HepG2 (cell line): ENCODE results near the gene PLK2. TPM values are rescaled to one million over a fixed set of nuclear protein-coding genes. Genes with fewer than 3 reads are reported as not detected.

ENCODE experiments used
- E2F1 ChIP-seq: sonication (generic); formaldehyde crosslinking; IDR thresholded peaks from 2 replicates; pipeline ENCODE4 v1.5.0; 2020; ENCODE audit warnings: missing genetic modification reagents
- FOXO1 ChIP-seq: sonication (generic); formaldehyde crosslinking; IDR thresholded peaks from 2 replicates; pipeline ENCODE4 v1.4.0; 2020; ENCODE audit warnings: missing genetic modification reagents
- GFI1 ChIP-seq: sonication (generic); formaldehyde crosslinking; IDR thresholded peaks from 2 replicates; pipeline ENCODE4 v1.5.0; 2020; ENCODE audit warnings: missing genetic modification reagents, mild to moderate bottlenecking, borderline replicate concordance
- JARID2 ChIP-seq: sonication (generic); formaldehyde crosslinking; IDR thresholded peaks from 2 replicates; pipeline ENCODE4 v1.8.1; 2023; ENCODE audit warnings: missing genetic modification reagents, inconsistent platforms; ENCODE audit not compliant: insufficient replicate concordance
- NR1H2 ChIP-seq: sonication (generic); formaldehyde crosslinking; IDR thresholded peaks from 2 replicates; pipeline ENCODE4 v1.8.1; 2022; ENCODE audit warnings: low read depth, missing genetic modification reagents, borderline replicate concordance
- TBX3 ChIP-seq: fragments of 450-650 bp; IDR thresholded peaks from 2 replicates; pipeline ENCODE4 v1.6.1; 2017; ENCODE audit warnings: antibody characterized with exemption, mild to moderate bottlenecking, inconsistent platforms, borderline replicate concordance
- TEAD3 ChIP-seq: optimal IDR thresholded peaks from 2 replicates; pipeline ENCODE3; 2016; ENCODE audit warnings: borderline replicate concordance
- ZBTB40 ChIP-seq, 2 experiments: fragments of 450-650 bp in 1 of 2; sonication (generic) in 1 of 2; formaldehyde crosslinking in 1 of 2; IDR thresholded peaks; 2 replicates each; pipeline versions ENCODE4 v1.6.1 to v1.8.0; 2016 to 2022; ENCODE audit warnings: antibody characterized with exemption in 1 of 2, mild to moderate bottlenecking in 1 of 2, missing genetic modification reagents in 1 of 2
- ZNF142 ChIP-seq: sonication (generic); formaldehyde crosslinking; IDR thresholded peaks from 2 replicates; pipeline ENCODE4 v1.4.0; 2020; ENCODE audit warnings: missing genetic modification reagents
- ZNF800 ChIP-seq: sonication (generic); formaldehyde crosslinking; IDR thresholded peaks from 2 replicates; pipeline ENCODE4 v1.4.0; 2020; ENCODE audit warnings: missing genetic modification reagents
- polyA plus RNA-seq, 8 experiments: library from polyadenylated mRNA; depleted of rRNA in 3 of 8; stranded (reverse) in 7 of 8; unstranded in 1 of 8; fragments of >200 nt; fragmentation: Illumina TruSeq in 4 of 8; extraction: Trizol in 4 of 8; gene quantifications; 2 replicates each; pipeline versions ENCODE4 v1.2.1 to v1.2.3, GENCODE V29; 2011 to 2016; ENCODE audit warnings: low read depth in 4 of 8, missing spikeins in 1 of 8, mixed read lengths in 1 of 8; ENCODE audit not compliant: insufficient read depth in 1 of 8
- total RNA-seq, 5 experiments: library from RNA; depleted of rRNA; stranded (reverse); fragments of >200 nt; fragmentation: Illumina TruSeq; extraction: Trizol; gene quantifications; 2 replicates each; pipeline ENCODE4 v1.2.3, GENCODE V29; 2016; ENCODE audit warnings: low read depth in 1 of 5

The PLK2 gene
- total and polyA plus RNA-seq, 2 of the 13 experiments (the other 11 are each of a cell fraction or from before 2014, with no cell fraction given), result 9.6 to 29.6 TPM

- no peak for TF ChIP-seq ZBTB40 (IDR thresholded peaks at IDR 0.05)
- TF ChIP-seq ZBTB40 (CRISPR knock-in tag; IDR thresholded peaks at IDR 0.05), result no peak
- TF ChIP-seq TEAD3 (CRISPR knock-in tag), result peak; percentile 83
- 0 out of 2 replicates have a peak, but pooled peaks have one; percentile 7 for TF ChIP-seq ZNF800 (CRISPR knock-in tag)
- TF ChIP-seq ZNF142 (CRISPR knock-in tag), result no peak
- TF ChIP-seq TBX3, result no peak
- TF ChIP-seq FOXO1 (CRISPR knock-in tag), result no peak
- TF ChIP-seq NR1H2 (CRISPR knock-in tag), result no peak
- no peak for TF ChIP-seq JARID2 (CRISPR knock-in tag)
- no peak for TF ChIP-seq E2F1 (CRISPR knock-in tag)
- TF ChIP-seq GFI1 (CRISPR knock-in tag), result no peak
Measured at GRCh38 chr5:58460732-58461286, 923 bp upstream of the PLK2 start (continued).
